ENCODE results near the gene IMMP2L.
A peak's percentile ranks its signal among the peaks of the same experiment; 100 is the strongest.

The IMMP2L gene

GRCh38 chr7:110771717-110772116 is 790.6 kb downstream of the IMMP2L start:
- no peak for DNase-seq

- DNase-seq = no peak
These were observed 794.7 kb downstream of the IMMP2L start for GRCh38 chr7:110767550-110768110.

- peak; percentile 6 for DNase-seq
These were observed 795.4 kb downstream of the IMMP2L start for GRCh38 chr7:110766864-110767263.

GRCh38 chr7:110764852-110765251 is 797.4 kb downstream of the IMMP2L start:
- DNase-seq = no peak

- no peak for DNase-seq
These were observed 799.6 kb downstream of the IMMP2L start for GRCh38 chr7:110762546-110763225.

- DNase-seq = no peak
These were observed 802.0 kb downstream of the IMMP2L start for GRCh38 chr7:110760341-110760740.

- DNase-seq = no peak
These were observed 803.2 kb downstream of the IMMP2L start for GRCh38 chr7:110759069-110759468.

- no peak for DNase-seq
These were observed 807.6 kb downstream of the IMMP2L start for GRCh38 chr7:110754649-110755048.

- no peak for DNase-seq
These were observed 811.2 kb downstream of the IMMP2L start for GRCh38 chr7:110750931-110751605.

GRCh38 chr7:110733221-110733620 is 829.1 kb downstream of the IMMP2L start:
- no peak for DNase-seq

GRCh38 chr7:110724811-110725210 is 837.5 kb downstream of the IMMP2L start:
- no peak for DNase-seq

- no peak for DNase-seq
These were observed 840.9 kb downstream of the IMMP2L start for GRCh38 chr7:110721395-110721794.

- DNase-seq = no peak
These were observed 841.7 kb downstream of the IMMP2L start for GRCh38 chr7:110720626-110721025.

- DNase-seq = peak; percentile 54
These were observed 842.6 kb downstream of the IMMP2L start for GRCh38 chr7:110719741-110720140.

- DNase-seq = peak; percentile 48
These were observed 843.6 kb downstream of the IMMP2L start for GRCh38 chr7:110718503-110719205.

- DNase-seq = no peak
These were observed 858.1 kb downstream of the IMMP2L start for GRCh38 chr7:110704225-110704624.

GRCh38 chr7:110698576-110698975 is 863.7 kb downstream of the IMMP2L start:
- DNase-seq = no peak

GRCh38 chr7:110693344-110693743 is 868.9 kb downstream of the IMMP2L start:
- DNase-seq = no peak

GRCh38 chr7:110688908-110689307 is 873.4 kb downstream of the IMMP2L start:
- DNase-seq = no peak

GRCh38 chr7:110685899-110686298 is 876.4 kb downstream of the IMMP2L start:
- no peak for DNase-seq

GRCh38 chr7:110681941-110682340 is 880.4 kb downstream of the IMMP2L start:
- no peak for DNase-seq

GRCh38 chr7:110677405-110677804 is 884.9 kb downstream of the IMMP2L start:
- DNase-seq = no peak

- DNase-seq = no peak
These were observed 885.5 kb downstream of the IMMP2L start for GRCh38 chr7:110676785-110677184.

Data from NCI-H446 treated with DMSO at 0.1 percent for 48 hours (cell line).